Melanocyte of skin (primary cell): ENCODE data around the gene NXPH3. TPM values are rescaled to one million over a fixed set of nuclear protein-coding genes. Genes with fewer than 3 reads are reported as not detected.

ENCODE experiments used
- total RNA-seq, 2 donors: library from RNA; depleted of rRNA; stranded (reverse); fragments of >200 nt; gene quantifications; 2 replicates each; pipeline ENCODE4 v1.2.3, GENCODE V29; 2012

The NXPH3 gene
- 1 to 10 TPM in 1 of 2 donors, under 1 TPM in 1; under 0.01 to 2.4 TPM for total RNA-seq

GRCh38 chr17:49575679-49576087 lies at the start of gene NXPH3:
Gene NXPH3, plus strand, starts transcription at chr17:49575871. Its CDS starts 349 bp downstream, at chr17:49576220.

Other genes starting within 250 kb of the NXPH3 start
- gene ZNF652, start 213.6 kb upstream of the NXPH3 start, total RNA-seq = 10 to 100 TPM; 18.9 to 19.3 TPM
- 100 to 1,000 TPM; 132 to 214 TPM for gene PHB1, start 161.0 kb upstream of the NXPH3 start, total RNA-seq
- gene NGFR, start 80.6 kb upstream of the NXPH3 start, total RNA-seq = 10 to 100 TPM in 1 of 2 donors, 1 to 10 TPM in 1; 1.7 to 13.3 TPM
- 10 to 100 TPM; 29.3 to 54.7 TPM for gene SPOP, start 102.2 kb downstream of the NXPH3 start, total RNA-seq
- 10 to 100 TPM; 47.8 to 67.6 TPM for gene SLC35B1, start 132.1 kb downstream of the NXPH3 start, total RNA-seq
- 1 to 10 TPM; 2.7 to 6.5 TPM for gene FAM117A, start 188.3 kb downstream of the NXPH3 start, total RNA-seq
- gene KAT7, start 212.8 kb downstream of the NXPH3 start, total RNA-seq = 10 to 100 TPM; 42.7 to 44.0 TPM